HG03354 (cell line): ENCODE measurements around the gene NPY4R2.
"Not testable (repeated sequence)": the region's sequence is repeated elsewhere in the genome, so short reads cannot be mapped to it uniquely, and the experiment has no call there.

Source experiments
- ATAC-seq: cut with Tn5 transposase; IDR thresholded peaks from one replicate; pipeline ENCODE4 v1.9.1; 2021; ENCODE audit warnings: mild to moderate bottlenecking; ENCODE audit not compliant: unreplicated experiment, poor library complexity, severe bottlenecking

NPY4R2 gene

GRCh38 chr10:47927147-47927916, 8.9 kb downstream of the NPY4R2 start:
- ATAC-seq = not testable (repeated sequence)

- not testable (repeated sequence) for ATAC-seq
Observed at GRCh38 chr10:47928225-47928624, 9.8 kb downstream of the NPY4R2 start.

GRCh38 chr10:47932824-47933223, 14.4 kb downstream of the NPY4R2 start:
- ATAC-seq = not testable (repeated sequence)

GRCh38 chr10:47933462-47933861, 15.0 kb downstream of the NPY4R2 start:
- not testable (repeated sequence) for ATAC-seq

- not testable (repeated sequence) for ATAC-seq
Observed at GRCh38 chr10:47936772-47937228, 18.3 kb downstream of the NPY4R2 start.

GRCh38 chr10:47937634-47938033, 19.2 kb downstream of the NPY4R2 start:
- not testable (repeated sequence) for ATAC-seq

- ATAC-seq = not testable (repeated sequence)
Observed at GRCh38 chr10:47940821-47941220, 22.4 kb downstream of the NPY4R2 start.

GRCh38 chr10:47941379-47941778, 22.9 kb downstream of the NPY4R2 start:
- not testable (repeated sequence) for ATAC-seq

GRCh38 chr10:47942351-47943019, 24.0 kb downstream of the NPY4R2 start:
- ATAC-seq = not testable (repeated sequence)

GRCh38 chr10:47943328-47943727, 24.9 kb downstream of the NPY4R2 start:
- not testable (repeated sequence) for ATAC-seq

- ATAC-seq = not testable (repeated sequence)
Observed at GRCh38 chr10:47947424-47947823, 29.0 kb downstream of the NPY4R2 start.

GRCh38 chr10:47957158-47957557, 38.7 kb downstream of the NPY4R2 start:
- ATAC-seq = not testable (repeated sequence)

- ATAC-seq = not testable (repeated sequence)
Observed at GRCh38 chr10:47959677-47960076, 41.2 kb downstream of the NPY4R2 start.

- not testable (repeated sequence) for ATAC-seq
Observed at GRCh38 chr10:47960699-47961098, 42.2 kb downstream of the NPY4R2 start.

- not testable (repeated sequence) for ATAC-seq
Observed at GRCh38 chr10:47962785-47963184, 44.3 kb downstream of the NPY4R2 start.

GRCh38 chr10:47964280-47965063, 46.0 kb downstream of the NPY4R2 start:
- not testable (repeated sequence) for ATAC-seq

- peak; percentile 87 for ATAC-seq
Observed at GRCh38 chr10:47968988-47969387, 50.5 kb downstream of the NPY4R2 start.

- ATAC-seq = not testable (repeated sequence)
Observed at GRCh38 chr10:47970047-47970446, 51.6 kb downstream of the NPY4R2 start.

GRCh38 chr10:47971598-47971997, 53.1 kb downstream of the NPY4R2 start:
- not testable (repeated sequence) for ATAC-seq

GRCh38 chr10:47972077-47972476, 53.6 kb downstream of the NPY4R2 start:
- ATAC-seq = not testable (repeated sequence)
